Liver (tissue), 3 donors: ENCODE measurements around the gene TMEM63B.

Experiments
- ATF3 ChIP-seq: IDR thresholded peaks from 2 replicates; pipeline ENCODE4 v1.6.1; 2016; ENCODE audit warnings: antibody characterized with exemption
- CTCF ChIP-seq: fragments of 150-350 bp; IDR thresholded peaks from 2 replicates; pipeline ENCODE4 v1.5.1; 2017; ENCODE audit warnings: improper control_type of control experiment, low read depth, low read length; ENCODE audit not compliant: missing input control
- EGR1 ChIP-seq, 2 donors: IDR thresholded peaks; 2 replicates each; pipeline ENCODE4 v1.6.1; 2016 to 2018; ENCODE audit warnings: antibody characterized with exemption in 2 of 2, low read depth in 2 of 2
- GABPA ChIP-seq, 2 donors: IDR thresholded peaks in 1 of 2; conservative IDR thresholded peaks in 1 of 2; 2 replicates each; pipeline ENCODE4 v1.6.1; 2016; ENCODE audit warnings: antibody characterized with exemption in 2 of 2, mild to moderate bottlenecking in 1 of 2, moderate library complexity in 1 of 2
- JUND ChIP-seq, 2 donors: IDR thresholded peaks; 2 replicates each; pipeline ENCODE4 v1.6.1; 2016; ENCODE audit warnings: antibody characterized with exemption in 2 of 2
- MAX ChIP-seq: IDR thresholded peaks from 2 replicates; pipeline ENCODE4 v1.6.1; 2016; ENCODE audit warnings: antibody characterized with exemption
- RAD21 ChIP-seq, 2 donors: IDR thresholded peaks; 2 replicates each; pipeline ENCODE4 v1.6.1; 2016; ENCODE audit warnings: antibody characterized with exemption in 2 of 2, mild to moderate bottlenecking in 2 of 2
- REST ChIP-seq: IDR thresholded peaks from 2 replicates; pipeline ENCODE4 v1.6.1; 2016; ENCODE audit warnings: antibody characterized with exemption, mild to moderate bottlenecking
- RXRA ChIP-seq, 2 donors: IDR thresholded peaks; 2 replicates each; pipeline ENCODE4 v1.6.1; 2017 to 2018; ENCODE audit warnings: antibody characterized with exemption in 2 of 2, mild to moderate bottlenecking in 1 of 2
- SP1 ChIP-seq: IDR thresholded peaks from 2 replicates; pipeline ENCODE4 v1.6.1; 2018; ENCODE audit warnings: antibody characterized with exemption, mild to moderate bottlenecking
- YY1 ChIP-seq: IDR thresholded peaks from 2 replicates; pipeline ENCODE4 v1.6.1; 2016; ENCODE audit warnings: antibody characterized with exemption, mild to moderate bottlenecking
- TF ChIP-seq, protein P1 (sequence below): IDR thresholded peaks from 2 replicates; pipeline ENCODE4 v1.6.1; 2016; ENCODE audit warnings: antibody characterized with exemption
- donor health status: healthy.
- donor health status: healthy.

- TF ChIP-seq CTCF (peak; percentile 3), SP1 (peak; percentile 67), RAD21 (IDR thresholded peaks at IDR 0.05) (peak in 1 of 2 donors; percentile 60), ATF3 (peak; percentile 43), REST (no peak), MAX (no peak), YY1 (no peak), GABPA (IDR thresholded peaks at IDR 0.05 in 1 of 2, conservative IDR thresholded peaks at IDR 0.05 in 1 of 2) (no peak), JUND (IDR thresholded peaks at IDR 0.05) (no peak), RXRA (IDR thresholded peaks at IDR 0.05) (peak; percentile 63 to 75), EGR1 (IDR thresholded peaks at IDR 0.05; ENCODE audit: low read depth in 2 of 2) (no peak)
- TF ChIP-seq, protein P1, sequence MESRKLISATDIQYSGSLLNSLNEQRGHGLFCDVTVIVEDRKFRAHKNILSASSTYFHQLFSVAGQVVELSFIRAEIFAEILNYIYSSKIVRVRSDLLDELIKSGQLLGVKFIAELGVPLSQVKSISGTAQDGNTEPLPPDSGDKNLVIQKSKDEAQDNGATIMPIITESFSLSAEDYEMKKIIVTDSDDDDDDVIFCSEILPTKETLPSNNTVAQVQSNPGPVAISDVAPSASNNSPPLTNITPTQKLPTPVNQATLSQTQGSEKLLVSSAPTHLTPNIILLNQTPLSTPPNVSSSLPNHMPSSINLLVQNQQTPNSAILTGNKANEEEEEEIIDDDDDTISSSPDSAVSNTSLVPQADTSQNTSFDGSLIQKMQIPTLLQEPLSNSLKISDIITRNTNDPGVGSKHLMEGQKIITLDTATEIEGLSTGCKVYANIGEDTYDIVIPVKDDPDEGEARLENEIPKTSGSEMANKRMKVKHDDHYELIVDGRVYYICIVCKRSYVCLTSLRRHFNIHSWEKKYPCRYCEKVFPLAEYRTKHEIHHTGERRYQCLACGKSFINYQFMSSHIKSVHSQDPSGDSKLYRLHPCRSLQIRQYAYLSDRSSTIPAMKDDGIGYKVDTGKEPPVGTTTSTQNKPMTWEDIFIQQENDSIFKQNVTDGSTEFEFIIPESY = no peak
Measured at GRCh38 chr6:44086931-44087574, 40.3 kb upstream of the TMEM63B start.
